DND-41 (cell line): ENCODE data around the gene THOC6.

Experiments used
- ATAC-seq: fragments of 200-7000 bp; cut with Tn5 transposase; 3 replicates; pipeline ENCODE4 v1.9.1; 2021; ENCODE audit warnings: low read depth; ENCODE audit not compliant: insufficient read depth
- DNase-seq: peaks from one replicate; pipeline ENCODE4 v3.0.0-alpha.2; 2020
- H2AFZ ChIP-seq: 2 replicates; pipeline ENCODE4 v1.6.0; 2012; ENCODE audit warnings: low read depth, low read length
- H3K27ac ChIP-seq: 2 replicates; pipeline ENCODE4 v1.5.1; 2012; ENCODE audit warnings: low read length, inconsistent platforms
- H3K27me3 ChIP-seq: fragments of 200-600 bp; sonication (generic); 2 replicates; pipeline ENCODE4 v1.6.0; 2012; ENCODE audit warnings: low read length, mild to moderate bottlenecking, inconsistent platforms; ENCODE audit not compliant: insufficient read depth, poor library complexity
- H3K36me3 ChIP-seq: 2 replicates; pipeline ENCODE4 v1.5.1; 2012; ENCODE audit warnings: low read length, inconsistent platforms; ENCODE audit not compliant: insufficient read depth
- H3K4me1 ChIP-seq: 2 replicates; pipeline ENCODE4 v1.5.1; 2012; ENCODE audit warnings: mild to moderate bottlenecking, low read length; ENCODE audit not compliant: insufficient read depth
- H3K4me2 ChIP-seq: 2 replicates; pipeline ENCODE4 v1.6.0; 2012; ENCODE audit warnings: mild to moderate bottlenecking, moderate library complexity, low read length, inconsistent platforms; ENCODE audit not compliant: insufficient read depth
- H3K4me3 ChIP-seq, 2 experiments: fragments of 200-600 bp in 1 of 2; shearing (Covaris generic) in 1 of 2; 2 replicates each; pipeline ENCODE4 v1.5.1; 2012 to 2016; ENCODE audit warnings: inconsistent platforms in 2 of 2, low read length in 2 of 2, mild to moderate bottlenecking in 2 of 2, low read depth in 1 of 2, moderate library complexity in 1 of 2
- H3K79me2 ChIP-seq: 2 replicates; pipeline ENCODE4 v1.6.0; 2012; ENCODE audit warnings: low read length, inconsistent platforms; ENCODE audit not compliant: insufficient read depth
- H3K9ac ChIP-seq: 2 replicates; pipeline ENCODE4 v1.6.0; 2012; ENCODE audit warnings: low read depth, mild to moderate bottlenecking, inconsistent platforms, low read length, moderate library complexity
- H3K9me3 ChIP-seq: 2 replicates; pipeline ENCODE4 v1.5.1; 2012; ENCODE audit warnings: low read length, moderate library complexity, mild to moderate bottlenecking, inconsistent platforms; ENCODE audit not compliant: insufficient read depth, severe bottlenecking
- H4K20me1 ChIP-seq: 2 replicates; pipeline ENCODE4 v1.6.0; 2012; ENCODE audit warnings: low read length; ENCODE audit not compliant: insufficient read depth
- EZH2 ChIP-seq: IDR thresholded peaks from 3 replicates; pipeline ENCODE4 v1.6.1; 2012; ENCODE audit warnings: borderline replicate concordance, low read depth, mild to moderate bottlenecking, moderate library complexity, low read length, inconsistent platforms; ENCODE audit not compliant: severe bottlenecking
- TF ChIP-seq, protein P1 (sequence below): IDR thresholded peaks from 2 replicates; pipeline ENCODE4 v1.5.1; 2012; ENCODE audit warnings: borderline replicate concordance, low read length, moderate library complexity, mild to moderate bottlenecking; ENCODE audit not compliant: poor library complexity, severe bottlenecking; ENCODE audit errors: extremely low read depth

THOC6 gene

DNA sequence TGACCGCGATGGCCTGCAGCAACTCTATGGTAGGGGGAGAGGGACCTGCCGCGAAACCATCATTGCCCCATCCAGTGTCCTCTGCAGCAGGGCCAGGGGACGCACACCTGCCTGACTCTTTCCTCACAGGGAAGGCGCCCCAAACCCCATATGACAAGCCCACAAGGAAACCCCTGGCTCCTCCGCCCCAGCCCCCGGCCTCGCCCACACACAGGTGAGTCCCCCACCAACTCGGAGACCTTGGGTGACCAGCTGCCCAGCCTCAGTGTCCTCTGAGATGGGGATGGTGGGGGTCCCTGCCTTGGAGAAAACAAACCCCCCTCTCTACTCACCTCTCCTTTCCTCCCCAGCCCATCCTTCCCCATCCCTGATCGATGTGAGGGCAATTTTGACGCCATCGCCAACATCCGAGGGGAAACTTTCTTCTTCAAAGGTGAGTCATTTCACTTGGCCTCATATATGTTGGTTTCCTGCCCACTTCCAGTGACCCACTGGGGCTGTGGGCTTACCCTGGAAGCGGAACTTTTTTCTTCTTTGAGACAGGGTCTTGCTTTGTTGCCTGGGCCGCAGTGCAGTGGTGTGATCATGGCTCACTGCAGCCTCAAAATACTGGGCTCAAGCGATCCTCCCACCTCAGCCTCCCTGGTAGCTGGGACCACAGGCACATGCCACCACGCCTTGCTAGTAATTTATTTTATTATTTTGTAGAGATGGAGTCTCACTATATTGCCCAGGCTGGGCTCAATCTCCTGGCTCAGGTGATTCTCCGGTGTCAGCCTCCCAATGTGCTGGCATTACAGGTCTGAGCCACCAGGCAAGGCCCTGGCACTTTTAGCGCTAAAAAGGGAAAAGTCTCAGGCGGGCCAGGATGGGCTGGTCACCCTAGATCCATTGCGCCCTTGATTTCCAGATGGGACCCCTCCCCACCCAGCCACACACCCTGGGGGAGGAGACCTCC is 33.6 kb downstream of the THOC6 start:
- H3K79me2 ChIP-seq, result peaks cover 23% of the 10 kb centered on the region
- H3K4me1 ChIP-seq, result peaks cover 39% of the 10 kb centered on the region
- H3K9ac ChIP-seq, result peak overlapping the region; percentile 83; the same call in 1 of the 2 replicates
- peak overlapping the region; percentile 83 for H3K4me2 ChIP-seq
- no peak for ATAC-seq
- H3K27me3 ChIP-seq, result no peaks in the 10 kb centered on the region
- H3K4me3 ChIP-seq, result peak overlapping the region in 1 of 2 experiments; percentile 74; a peak in 2 of 4 replicates
- DNase-seq, result no peak
- H3K36me3 ChIP-seq, result peaks cover 37% of the 10 kb centered on the region
- H3K9me3 ChIP-seq, result no peaks in the 10 kb centered on the region
- no peak overlapping the region for H2AFZ ChIP-seq
- H4K20me1 ChIP-seq, result peaks cover 15% of the 10 kb centered on the region; the same call in 1 of the 2 replicates
- TF ChIP-seq, protein P1, sequence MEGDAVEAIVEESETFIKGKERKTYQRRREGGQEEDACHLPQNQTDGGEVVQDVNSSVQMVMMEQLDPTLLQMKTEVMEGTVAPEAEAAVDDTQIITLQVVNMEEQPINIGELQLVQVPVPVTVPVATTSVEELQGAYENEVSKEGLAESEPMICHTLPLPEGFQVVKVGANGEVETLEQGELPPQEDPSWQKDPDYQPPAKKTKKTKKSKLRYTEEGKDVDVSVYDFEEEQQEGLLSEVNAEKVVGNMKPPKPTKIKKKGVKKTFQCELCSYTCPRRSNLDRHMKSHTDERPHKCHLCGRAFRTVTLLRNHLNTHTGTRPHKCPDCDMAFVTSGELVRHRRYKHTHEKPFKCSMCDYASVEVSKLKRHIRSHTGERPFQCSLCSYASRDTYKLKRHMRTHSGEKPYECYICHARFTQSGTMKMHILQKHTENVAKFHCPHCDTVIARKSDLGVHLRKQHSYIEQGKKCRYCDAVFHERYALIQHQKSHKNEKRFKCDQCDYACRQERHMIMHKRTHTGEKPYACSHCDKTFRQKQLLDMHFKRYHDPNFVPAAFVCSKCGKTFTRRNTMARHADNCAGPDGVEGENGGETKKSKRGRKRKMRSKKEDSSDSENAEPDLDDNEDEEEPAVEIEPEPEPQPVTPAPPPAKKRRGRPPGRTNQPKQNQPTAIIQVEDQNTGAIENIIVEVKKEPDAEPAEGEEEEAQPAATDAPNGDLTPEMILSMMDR, result no peak
- no peak for TF ChIP-seq EZH2
- no peak overlapping the region; the same call in 1 of the 2 replicates for H3K27ac ChIP-seq

DNA sequence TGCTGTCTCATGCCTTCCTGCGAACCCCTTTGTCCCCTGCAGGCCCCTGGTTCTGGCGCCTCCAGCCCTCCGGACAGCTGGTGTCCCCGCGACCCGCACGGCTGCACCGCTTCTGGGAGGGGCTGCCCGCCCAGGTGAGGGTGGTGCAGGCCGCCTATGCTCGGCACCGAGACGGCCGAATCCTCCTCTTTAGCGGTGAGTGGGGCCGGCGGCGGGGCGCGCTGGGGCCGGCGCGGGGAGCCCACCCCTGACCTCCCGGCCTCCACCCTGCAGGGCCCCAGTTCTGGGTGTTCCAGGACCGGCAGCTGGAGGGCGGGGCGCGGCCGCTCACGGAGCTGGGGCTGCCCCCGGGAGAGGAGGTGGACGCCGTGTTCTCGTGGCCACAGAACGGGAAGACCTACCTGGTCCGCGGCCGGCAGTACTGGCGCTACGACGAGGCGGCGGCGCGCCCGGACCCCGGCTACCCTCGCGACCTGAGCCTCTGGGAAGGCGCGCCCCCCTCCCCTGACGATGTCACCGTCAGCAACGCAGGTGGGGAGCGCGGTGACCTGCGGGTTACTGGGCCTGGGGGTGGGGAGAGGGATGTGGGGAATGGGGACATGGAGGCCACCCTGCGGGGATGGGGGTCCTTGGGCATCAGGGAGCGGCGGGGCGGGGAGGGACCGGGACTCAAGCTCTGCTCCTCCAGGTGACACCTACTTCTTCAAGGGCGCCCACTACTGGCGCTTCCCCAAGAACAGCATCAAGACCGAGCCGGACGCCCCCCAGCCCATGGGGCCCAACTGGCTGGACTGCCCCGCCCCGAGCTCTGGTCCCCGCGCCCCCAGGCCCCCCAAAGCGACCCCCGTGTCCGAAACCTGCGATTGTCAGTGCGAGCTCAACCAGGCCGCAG is 34.5 kb downstream of the THOC6 start:
- Histone ChIP-seq H3K4me1 (peaks cover 32% of the 10 kb centered on the region), H3K4me3 (peak overlapping the region; percentile 51 to 74), H4K20me1 (peaks cover 15% of the 10 kb centered on the region; the same call in 1 of the 2 replicates), H2AFZ (peak overlapping the region; percentile 61; the same call in 1 of the 2 replicates), H3K36me3 (peaks cover 37% of the 10 kb centered on the region), H3K9me3 (no peaks in the 10 kb centered on the region), H3K4me2 (peak overlapping the region; percentile 83), H3K79me2 (peaks cover 23% of the 10 kb centered on the region), H3K27ac (peak overlapping the region; percentile 81), H3K27me3 (no peaks in the 10 kb centered on the region), H3K9ac (peak overlapping the region; percentile 83)
- peak; percentile 28 for ATAC-seq
- DNase-seq, result peak; percentile 55
- TF ChIP-seq EZH2, result no peak
- TF ChIP-seq, protein P1, result peak; percentile 31

GRCh38 chr16:3059041-3059722 is 35.3 kb downstream of the THOC6 start:
- Histone ChIP-seq H3K36me3 (peaks cover 31% of the 10 kb centered on the region), H3K9ac (peak overlapping the region; percentile 83), H3K4me3 (peak overlapping the region; percentile 51 to 74), H3K27me3 (no peaks in the 10 kb centered on the region), H4K20me1 (peaks cover 12% of the 10 kb centered on the region; the same call in 1 of the 2 replicates), H3K9me3 (no peaks in the 10 kb centered on the region), H3K27ac (peak overlapping the region; percentile 90), H3K4me2 (peak overlapping the region; percentile 83), H2AFZ (peak overlapping the region; percentile 76), H3K4me1 (peaks cover 31% of the 10 kb centered on the region), H3K79me2 (peaks cover 23% of the 10 kb centered on the region)
- TF ChIP-seq, protein P1, result peak; percentile 83
- TF ChIP-seq EZH2, result no peak
- DNase-seq, result peak; percentile 88
- ATAC-seq, result peak; percentile 91
